Measurements from ENCODE around the gene RGP1. TPM values are rescaled to one million over a fixed set of nuclear protein-coding genes. Genes with fewer than 3 reads are reported as not detected.

Gene RGP1
- total RNA-seq, 1 donor from 2014 or later, result 27.2 TPM

DNA sequence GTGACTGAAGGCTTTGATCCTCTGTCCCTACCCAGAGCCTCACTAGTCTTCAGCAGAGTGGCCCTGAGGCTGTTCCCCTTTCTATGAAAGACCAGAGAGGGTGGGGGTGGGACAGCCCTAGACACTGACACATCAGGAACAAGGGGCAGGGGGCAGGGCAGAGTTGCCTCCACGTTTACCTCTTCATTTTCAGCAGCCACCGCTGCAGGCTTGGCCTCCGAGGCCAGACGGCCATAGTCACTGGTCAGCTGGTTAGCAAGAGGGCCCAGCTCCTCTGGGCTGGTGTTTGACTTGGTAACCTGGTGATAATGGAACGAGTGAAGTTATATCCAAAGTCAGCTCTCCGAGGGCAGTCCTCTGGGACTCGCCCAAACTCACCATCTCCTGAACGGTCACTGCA lies 43.7 kb upstream of the RGP1 start:
- DNase-seq (ENCODE audit: low read depth), result no peak
- no peak overlapping the region for H2AFZ ChIP-seq (ENCODE audit: low read depth, low read length)
- H3K79me2 ChIP-seq (ENCODE audit: insufficient read depth, low read length), result peaks cover 57% of the 10 kb centered on the region
- peaks cover 90% of the 10 kb centered on the region for H3K36me3 ChIP-seq (ENCODE audit: insufficient read depth, low read length)
- Mint-ChIP-seq H3K9me3 (ENCODE audit: unreplicated experiment) (no peaks in the 10 kb centered on the region), H3K4me3 (ENCODE audit: unreplicated experiment) (no peak overlapping the region), H3K36me3 (ENCODE audit: low read depth, unreplicated experiment) (peaks cover 42% of the 10 kb centered on the region), H3K4me1 (ENCODE audit: low read depth, unreplicated experiment) (no peaks in the 10 kb centered on the region), H3K27me3 (ENCODE audit: low read depth, unreplicated experiment) (no peaks in the 10 kb centered on the region), H3K27ac (ENCODE audit: unreplicated experiment) (no peak overlapping the region)
- no peak overlapping the region for H3K4me3 ChIP-seq (ENCODE audit: insufficient read depth, low read depth, low read length)
- no peak for TF ChIP-seq EZH2 (IDR thresholded peaks at IDR 0.05; ENCODE audit: insufficient read depth, low read length)
- TF ChIP-seq, protein P1, sequence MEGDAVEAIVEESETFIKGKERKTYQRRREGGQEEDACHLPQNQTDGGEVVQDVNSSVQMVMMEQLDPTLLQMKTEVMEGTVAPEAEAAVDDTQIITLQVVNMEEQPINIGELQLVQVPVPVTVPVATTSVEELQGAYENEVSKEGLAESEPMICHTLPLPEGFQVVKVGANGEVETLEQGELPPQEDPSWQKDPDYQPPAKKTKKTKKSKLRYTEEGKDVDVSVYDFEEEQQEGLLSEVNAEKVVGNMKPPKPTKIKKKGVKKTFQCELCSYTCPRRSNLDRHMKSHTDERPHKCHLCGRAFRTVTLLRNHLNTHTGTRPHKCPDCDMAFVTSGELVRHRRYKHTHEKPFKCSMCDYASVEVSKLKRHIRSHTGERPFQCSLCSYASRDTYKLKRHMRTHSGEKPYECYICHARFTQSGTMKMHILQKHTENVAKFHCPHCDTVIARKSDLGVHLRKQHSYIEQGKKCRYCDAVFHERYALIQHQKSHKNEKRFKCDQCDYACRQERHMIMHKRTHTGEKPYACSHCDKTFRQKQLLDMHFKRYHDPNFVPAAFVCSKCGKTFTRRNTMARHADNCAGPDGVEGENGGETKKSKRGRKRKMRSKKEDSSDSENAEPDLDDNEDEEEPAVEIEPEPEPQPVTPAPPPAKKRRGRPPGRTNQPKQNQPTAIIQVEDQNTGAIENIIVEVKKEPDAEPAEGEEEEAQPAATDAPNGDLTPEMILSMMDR (IDR thresholded peaks at IDR 0.05; ENCODE audit: insufficient read depth, low read depth, low read length), result no peak
- H3K27ac ChIP-seq (ENCODE audit: low read depth, low read length), result no peak overlapping the region
- no peak overlapping the region for H3K4me2 ChIP-seq (ENCODE audit: low read length)
- no peaks in the 10 kb centered on the region for H3K9me3 ChIP-seq (ENCODE audit: insufficient read depth, low read depth, low read length)
- peaks cover 85% of the 10 kb centered on the region for H4K20me1 ChIP-seq (ENCODE audit: insufficient read depth, low read length)
- no peak overlapping the region for H3K9ac ChIP-seq (ENCODE audit: low read length)
- H3K4me1 ChIP-seq (ENCODE audit: insufficient read depth, low read length), result no peaks in the 10 kb centered on the region
- FAIRE-seq, result no peak
- no peaks in the 10 kb centered on the region for H3K27me3 ChIP-seq (ENCODE audit: insufficient read depth, low read length)

DNA sequence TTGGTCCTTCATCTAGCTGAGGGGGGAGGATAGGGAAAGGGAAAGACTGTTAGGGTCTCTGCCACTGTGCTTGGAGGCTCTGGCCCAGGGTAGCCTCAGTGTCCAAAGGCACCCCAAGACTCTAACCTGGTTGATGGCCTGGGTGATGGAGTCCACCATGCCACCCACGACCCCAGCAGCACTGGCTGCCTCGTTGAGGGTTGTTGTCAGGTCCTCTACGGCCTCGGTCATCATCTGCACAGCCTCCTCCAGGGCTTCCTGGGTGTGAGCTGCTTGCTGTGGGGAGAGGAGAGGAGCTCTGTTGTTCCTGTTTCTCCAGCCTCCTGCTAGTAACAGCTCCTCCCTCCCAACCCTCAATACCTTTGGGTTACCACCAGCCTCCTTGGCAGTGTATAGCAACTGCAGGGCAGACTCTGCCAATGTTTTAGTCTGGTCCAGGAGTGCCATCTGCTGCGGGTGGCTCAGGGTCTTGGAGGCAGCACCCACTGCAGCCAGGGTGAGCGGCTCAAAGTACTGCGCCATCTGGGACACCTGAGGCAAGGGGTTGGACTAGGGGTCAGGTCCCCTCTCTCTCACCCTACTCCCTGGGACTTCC lies 43.2 kb upstream of the RGP1 start:
- Histone ChIP-seq H3K4me1 (ENCODE audit: insufficient read depth, low read length) (no peaks in the 10 kb centered on the region), H3K36me3 (ENCODE audit: insufficient read depth, low read length) (peaks cover 90% of the 10 kb centered on the region), H3K4me3 (ENCODE audit: insufficient read depth, low read depth, low read length) (no peak overlapping the region), H3K9ac (ENCODE audit: low read length) (no peak overlapping the region), H4K20me1 (ENCODE audit: insufficient read depth, low read length) (peaks cover 85% of the 10 kb centered on the region), H3K27ac (ENCODE audit: low read depth, low read length) (no peak overlapping the region), H3K9me3 (ENCODE audit: insufficient read depth, low read depth, low read length) (no peaks in the 10 kb centered on the region), H3K4me2 (ENCODE audit: low read length) (no peak overlapping the region), H3K79me2 (ENCODE audit: insufficient read depth, low read length) (peaks cover 51% of the 10 kb centered on the region), H3K27me3 (ENCODE audit: insufficient read depth, low read length) (no peaks in the 10 kb centered on the region), H2AFZ (ENCODE audit: low read depth, low read length) (no peak overlapping the region)
- TF ChIP-seq EZH2 (IDR thresholded peaks at IDR 0.05; ENCODE audit: insufficient read depth, low read length), result no peak
- TF ChIP-seq, protein P1 (IDR thresholded peaks at IDR 0.05; ENCODE audit: insufficient read depth, low read depth, low read length), result no peak
- no peak for DNase-seq (ENCODE audit: low read depth)
- Mint-ChIP-seq H3K4me1 (ENCODE audit: low read depth, unreplicated experiment) (no peaks in the 10 kb centered on the region), H3K9me3 (ENCODE audit: unreplicated experiment) (no peaks in the 10 kb centered on the region), H3K27me3 (ENCODE audit: low read depth, unreplicated experiment) (no peaks in the 10 kb centered on the region), H3K36me3 (ENCODE audit: low read depth, unreplicated experiment) (peaks cover 47% of the 10 kb centered on the region), H3K4me3 (ENCODE audit: unreplicated experiment) (no peak overlapping the region), H3K27ac (ENCODE audit: unreplicated experiment) (no peak overlapping the region)
- FAIRE-seq, result no peak

DNA sequence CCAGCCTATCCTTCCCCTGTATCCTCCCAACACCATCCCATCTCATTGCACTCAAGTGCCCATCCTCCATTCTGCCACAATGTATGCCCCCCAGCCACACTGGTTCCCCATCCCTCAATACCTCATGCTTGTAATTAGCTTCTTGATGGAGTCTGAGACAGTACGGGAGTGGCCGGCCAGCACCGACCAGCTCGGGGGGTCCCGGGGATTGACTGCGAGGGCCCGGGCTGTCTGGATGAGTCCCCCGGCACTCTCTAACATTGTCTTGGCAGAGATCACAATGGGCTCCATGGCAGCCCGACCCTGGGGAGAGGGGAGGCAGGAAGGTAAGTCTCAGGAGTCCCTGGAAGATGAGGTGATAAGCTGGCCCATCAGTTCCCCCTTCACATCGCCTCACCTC lies 42.1 kb upstream of the RGP1 start:
- no peak for FAIRE-seq
- H3K79me2 ChIP-seq (ENCODE audit: insufficient read depth, low read length), result peaks cover 53% of the 10 kb centered on the region
- H3K27me3 Mint-ChIP-seq (ENCODE audit: low read depth, unreplicated experiment), result no peaks in the 10 kb centered on the region

More for the DNA sequence above, 42.1 kb upstream of the RGP1 start:
- Mint-ChIP-seq H3K4me1 (ENCODE audit: low read depth, unreplicated experiment) (no peaks in the 10 kb centered on the region), H3K4me3 (ENCODE audit: unreplicated experiment) (no peak overlapping the region), H3K36me3 (ENCODE audit: low read depth, unreplicated experiment) (peaks cover 51% of the 10 kb centered on the region), H3K9me3 (ENCODE audit: unreplicated experiment) (no peaks in the 10 kb centered on the region), H3K27ac (ENCODE audit: unreplicated experiment) (no peak overlapping the region)
- Histone ChIP-seq H3K4me1 (ENCODE audit: insufficient read depth, low read length) (no peaks in the 10 kb centered on the region), H3K27me3 (ENCODE audit: insufficient read depth, low read length) (no peaks in the 10 kb centered on the region), H3K4me2 (ENCODE audit: low read length) (no peak overlapping the region), H3K4me3 (ENCODE audit: insufficient read depth, low read depth, low read length) (no peak overlapping the region), H3K9ac (ENCODE audit: low read length) (no peak overlapping the region), H4K20me1 (ENCODE audit: insufficient read depth, low read length) (peaks cover 86% of the 10 kb centered on the region), H3K36me3 (ENCODE audit: insufficient read depth, low read length) (peaks cover 90% of the 10 kb centered on the region), H2AFZ (ENCODE audit: low read depth, low read length) (no peak overlapping the region), H3K27ac (ENCODE audit: low read depth, low read length) (no peak overlapping the region), H3K9me3 (ENCODE audit: insufficient read depth, low read depth, low read length) (no peaks in the 10 kb centered on the region)
- TF ChIP-seq EZH2 (IDR thresholded peaks at IDR 0.05; ENCODE audit: insufficient read depth, low read length), result no peak
- TF ChIP-seq, protein P1 (IDR thresholded peaks at IDR 0.05; ENCODE audit: insufficient read depth, low read depth, low read length), result no peak
- DNase-seq (ENCODE audit: low read depth), result no peak

Data from astrocyte (in vitro differentiated cells and primary cell).